Adrenal gland (tissue), 12 donors: ENCODE results near the gene CPXM2. TPM values are rescaled to one million over a fixed set of nuclear protein-coding genes. Genes with fewer than 3 reads are reported as not detected.

Experiments
- DNase-seq, 7 donors: peaks; one replicate each; pipeline ENCODE4 v3.0.0-alpha.2; 2019 to 2020
- H3K27ac ChIP-seq, 5 donors: fragments of 200-600 bp; sonication (generic) in 4 of 5; 1 replicate in 3 of 5; 2 replicates in 2 of 5; pipeline versions ENCODE4 v1.5.1 to v1.8.0; 2016 to 2020; ENCODE audit warnings: mild to moderate bottlenecking in 1 of 5
- H3K27me3 ChIP-seq: fragments of 200-600 bp; 2 replicates; pipeline ENCODE4 v1.8.0; 2021
- H3K36me3 ChIP-seq, 2 donors: fragments of 200-600 bp; replicated peaks in 1 of 2; 1 replicate in 1 of 2; 2 replicates in 1 of 2; pipeline versions ENCODE4 v1.5.1 to v1.8.0; 2018 to 2022
- H3K4me1 ChIP-seq, 2 donors: fragments of 200-600 bp; replicated peaks in 1 of 2; 1 replicate in 1 of 2; 2 replicates in 1 of 2; pipeline versions ENCODE4 v1.5.1 to v1.8.0; 2018 to 2021
- H3K4me3 ChIP-seq, 4 donors: fragments of 200-600 bp; sonication (generic) in 3 of 4; one replicate each; pipeline ENCODE4 v1.5.1; 2016 to 2018
- H3K9me3 ChIP-seq, 3 donors: fragments of 200-600 bp; sonication (generic) in 1 of 3; replicated peaks in 1 of 3; 1 replicate in 2 of 3; 2 replicates in 1 of 3; pipeline versions ENCODE4 v1.5.1 to v1.8.0; 2016 to 2021
- CTCF ChIP-seq, 6 experiments: fragments of 450-650 bp in 4 of 6; fragments of 200-600 bp in 2 of 6; sonication (generic) in 1 of 6; IDR thresholded peaks; 1 replicate in 5 of 6; 2 replicates in 1 of 6; pipeline versions ENCODE4 v1.5.1 to v1.8.0; 2016 to 2021; ENCODE audit warnings: antibody characterized with exemption in 6 of 6, mild to moderate bottlenecking in 2 of 6, moderate library complexity in 1 of 6
- POLR2A ChIP-seq, 2 donors: fragments of 450-650 bp; IDR thresholded peaks; one replicate each; pipeline ENCODE4 v1.6.1; 2017; ENCODE audit warnings: antibody characterized with exemption in 2 of 2, mild to moderate bottlenecking in 2 of 2, moderate library complexity in 1 of 2
- WGBS, 4 donors: extraction: QIAGEN DNeasy Blood & Tissue Kit in 2 of 4; methylation state at CpG; one replicate each; pipeline versions ENCODE4 v1.1.5 to v1.1.7; 2013 to 2017; 5-methylcytosine and 5-hydroxymethylcytosine counted together
- intact Hi-C, 2 donors: fragments of 100-400 bp; cut with DNase I; formaldehyde crosslinking; loops; one replicate each; pipeline versions ENCODE4 v1.14.1 to v1.15.0; 2022 to 2023
- polyA plus RNA-seq, 3 donors: library from polyadenylated mRNA; stranded (reverse); fragments of 200-250 nt in 2 of 3; fragments of 350-450 nt in 1 of 3; fragmentation: Illumina TruSeq in 1 of 3; extraction: RNeasy Lipid Tissue Mini Kit (QIAGEN cat#74804) in 1 of 3; gene quantifications; one replicate each; pipeline ENCODE4 v1.2.3, GENCODE V29; 2013 to 2014
- total RNA-seq, 9 donors: library from RNA; depleted of rRNA in 4 of 9; stranded (reverse); fragments of >200 nt in 4 of 9; fragments of 120-200 nt in 1 of 9; fragmentation: NEBNext Ultra II Directional in 1 of 9; extraction: Animal tissue kit (Norgen Biotek cat#: 25700) in 1 of 9; gene quantifications; one replicate each; pipeline versions ENCODE4 v1.1.0 to v1.2.4, GENCODE V29; 2013 to 2023
- donor health status: healthy with polysubstance abuse.
- donor health status: Bipolar disorder and iron deficiency.
- donor health status: DM: yes; HTN: yes; CAD: no.
- donor health status: DM: no; HTN: no; CAD: no.
- donor health status: DM: no; HTN: no; CAD: no.
- donor health status: DM: yes; HTN: yes; CAD: no.

The CPXM2 gene
- total and polyA plus RNA-seq, 12 donors, result 0.17 to 10.8 (median 4.3) TPM

GRCh38 chr10:123909866-123910265 is 18.3 kb upstream of the CPXM2 start:
- DNase-seq, result no peak
- H3K9me3 ChIP-seq, result no peaks in the 10 kb centered on the region
- 76 to 85% (median 82%) methylated on average over 5 to 8 of the region's 8 CpGs for WGBS, 4 donors

DNA sequence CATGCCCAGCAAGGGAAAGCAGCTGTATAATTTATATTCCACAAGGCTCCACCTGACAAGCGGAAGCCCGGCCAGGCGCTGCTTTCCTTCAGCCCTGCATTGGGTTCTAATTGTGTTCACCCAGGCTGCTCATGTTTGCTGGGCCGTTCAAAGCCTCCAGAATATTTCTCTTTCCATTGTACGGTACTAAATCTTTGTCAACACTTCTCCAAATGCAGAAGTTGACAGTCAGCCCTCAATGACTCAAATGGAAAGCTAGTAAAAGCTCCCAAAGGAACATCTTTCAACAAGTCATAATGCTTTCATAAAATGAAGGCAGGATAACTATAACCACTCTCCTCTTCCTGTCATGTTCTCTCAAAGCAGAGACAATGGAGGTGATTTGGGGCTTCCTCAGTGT is 17.8 kb upstream of the CPXM2 start:
- 54 to 71% (median 65%) methylated on average over 5 of the region's 5 CpGs for WGBS, 4 donors
- intact Hi-C loops, result no loop called here
- DNase-seq, result no peak
- Histone ChIP-seq H3K27ac (no peak overlapping the region), H3K27me3 (no peaks in the 10 kb centered on the region), H3K9me3 (no peaks in the 10 kb centered on the region), H3K4me3 (no peak overlapping the region), H3K4me1 (peaks cover 0 to 11% of the 10 kb centered on the region in 2 donors), H3K36me3 (no peaks in the 10 kb centered on the region)
- TF ChIP-seq CTCF (IDR thresholded peaks at IDR 0.05) (no peak), POLR2A (IDR thresholded peaks at IDR 0.05) (no peak)

More at GRCh38 chr10:123909866-123910265, 18.3 kb upstream of the CPXM2 start:
- peaks cover 0 to 12% of the 10 kb centered on the region in 2 donors for H3K4me1 ChIP-seq
- H3K27me3 ChIP-seq, result no peaks in the 10 kb centered on the region
- intact Hi-C loops, result no loop called here
- no peak overlapping the region for H3K4me3 ChIP-seq
- no peak for TF ChIP-seq POLR2A (IDR thresholded peaks at IDR 0.05)
- no peak for TF ChIP-seq CTCF (IDR thresholded peaks at IDR 0.05)
- H3K27ac ChIP-seq, result no peak overlapping the region
- no peaks in the 10 kb centered on the region for H3K36me3 ChIP-seq

DNA sequence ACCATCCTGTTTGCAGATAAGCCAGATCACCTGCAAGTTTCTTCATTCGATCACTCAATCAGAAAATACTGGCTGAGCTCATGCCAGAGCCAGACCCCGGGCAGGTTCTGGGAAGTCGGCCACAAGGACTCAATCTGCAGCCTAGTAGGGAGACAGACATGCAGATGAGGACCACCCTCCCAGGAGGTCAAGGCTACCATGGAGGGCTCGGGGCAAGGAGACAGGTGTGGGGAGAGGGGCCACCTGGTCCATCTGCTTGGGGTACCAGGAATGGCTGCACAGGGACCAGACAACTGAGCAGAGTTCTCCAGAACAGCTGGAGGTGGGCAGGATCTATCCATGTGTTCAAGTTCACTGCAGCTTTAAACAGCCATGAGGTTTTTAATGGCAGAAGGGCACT is 16.8 kb upstream of the CPXM2 start:
- no peak for TF ChIP-seq CTCF (IDR thresholded peaks at IDR 0.05)
- TF ChIP-seq POLR2A (IDR thresholded peaks at IDR 0.05), result no peak
- Histone ChIP-seq H3K27me3 (no peaks in the 10 kb centered on the region), H3K4me1 (peaks cover 0 to 3% of the 10 kb centered on the region in 2 donors), H3K27ac (no peak overlapping the region), H3K4me3 (no peak overlapping the region), H3K36me3 (no peaks in the 10 kb centered on the region), H3K9me3 (no peaks in the 10 kb centered on the region)
- DNase-seq, result no peak
- intact Hi-C loops, result no loop called here
- WGBS, 4 donors, result 53 to 74% (median 63%) methylated on average over 4 of the region's 4 CpGs

GRCh38 chr10:123906884-123907652 is 15.5 kb upstream of the CPXM2 start:
- Histone ChIP-seq H3K4me1 (no peaks in the 10 kb centered on the region), H3K27ac (no peak overlapping the region), H3K4me3 (no peak overlapping the region), H3K36me3 (no peaks in the 10 kb centered on the region), H3K27me3 (no peaks in the 10 kb centered on the region), H3K9me3 (no peaks in the 10 kb centered on the region)
- DNase-seq, result no peak
- WGBS, 4 donors, result 60 to 66% (median 62%) methylated on average over 14 of the region's 14 CpGs
- intact Hi-C loops, result no loop called here
- TF ChIP-seq CTCF (IDR thresholded peaks at IDR 0.05) (no peak), POLR2A (IDR thresholded peaks at IDR 0.05) (no peak)
